H1 (cell line): ENCODE results near the gene SLC2A1. TPM values are rescaled to one million over a fixed set of nuclear protein-coding genes. Genes with fewer than 3 reads are reported as not detected.

ENCODE experiments used
- CTCF ChIA-PET: fragments of 300-600 bp; sonication (Branson Sonifier 250); formaldehyde crosslinking; loops from one replicate; lab custom pipeline; 2021; ENCODE audit not compliant: partially characterized antibody; lab: Charles Lee
- POLR2A ChIA-PET: fragments of 300-600 bp; sonication (Branson Sonifier 250); formaldehyde crosslinking; loops from one replicate; lab custom pipeline; 2021; ENCODE audit warnings: inconsistent platforms; ENCODE audit not compliant: partially characterized antibody; lab: Charles Lee
- DNase-seq, 2 experiments: peaks; one replicate each; pipeline versions ENCODE4 v3.0.0 to v3.0.0-alpha.2; 2010 to 2022; ENCODE audit warnings: low spot score in 2 of 2, low read depth in 1 of 2, mixed read lengths in 1 of 2
- FAIRE-seq: peaks from 2 replicates; lab custom pipeline; 2011; peaks lifted over from hg19 to GRCh38; lab: Jason Lieb, UNC
- H2AFZ ChIP-seq: 2 replicates; pipeline ENCODE4 v1.8.1; 2012; ENCODE audit warnings: low read length, inconsistent platforms
- H2AK5ac ChIP-seq: 2 replicates; pipeline ENCODE4 v1.6.1; 2013; ENCODE audit warnings: low read depth, low read length
- H2BK120ac ChIP-seq: replicated peaks from 2 replicates; pipeline ENCODE3; 2013; ENCODE audit warnings: low read depth, low read length, inconsistent platforms
- H2BK12ac ChIP-seq: 2 replicates; pipeline ENCODE4 v1.6.1; 2013; ENCODE audit warnings: low read depth, low read length
- H2BK15ac ChIP-seq: 2 replicates; pipeline ENCODE4 v1.6.1; 2013; ENCODE audit warnings: low read length
- H2BK20ac ChIP-seq: 2 replicates; pipeline ENCODE4 v1.6.1; 2013; ENCODE audit warnings: low read length
- H2BK5ac ChIP-seq: 2 replicates; pipeline ENCODE4 v1.6.1; 2013; ENCODE audit warnings: low read depth, low read length
- H3K14ac ChIP-seq: 2 replicates; pipeline ENCODE4 v1.6.1; 2013; ENCODE audit warnings: inconsistent platforms; ENCODE audit not compliant: insufficient read length
- H3K18ac ChIP-seq: 2 replicates; pipeline ENCODE4 v1.6.1; 2013; ENCODE audit warnings: low read length; ENCODE audit errors: extremely low read depth
- H3K23ac ChIP-seq: 2 replicates; pipeline ENCODE4 v1.6.1; 2013; ENCODE audit warnings: inconsistent platforms; ENCODE audit not compliant: insufficient read length
- H3K23me2 ChIP-seq: 2 replicates; pipeline ENCODE4 v1.6.1; 2013; ENCODE audit warnings: low read depth, low read length
- H3K27ac ChIP-seq: 2 replicates; pipeline ENCODE4 v1.6.1; 2011; ENCODE audit warnings: low read depth, low read length, inconsistent platforms
- H3K27me3 ChIP-seq, 4 experiments: replicated peaks in 1 of 4; 1 replicate in 1 of 4; 2 replicates in 3 of 4; pipeline versions ENCODE4 v1.6.1 to v1.8.1; 2011 to 2013; ENCODE audit warnings: low read length in 3 of 4, mild to moderate bottlenecking in 3 of 4, inconsistent platforms in 2 of 4, mixed read lengths in 2 of 4, moderate library complexity in 1 of 4; ENCODE audit not compliant: control insufficient read depth in 3 of 4, insufficient read depth in 3 of 4; ENCODE audit errors: extremely low read depth in 1 of 4
- H3K36me3 ChIP-seq, 4 experiments: 2 replicates each; pipeline versions ENCODE4 v1.6.1 to v1.8.1; 2011 to 2013; ENCODE audit warnings: mild to moderate bottlenecking in 4 of 4, low read length in 3 of 4, moderate library complexity in 2 of 4, control low read depth in 1 of 4, inconsistent platforms in 1 of 4; ENCODE audit not compliant: insufficient read depth in 4 of 4, control insufficient read depth in 2 of 4
- H3K4ac ChIP-seq: replicated peaks from 2 replicates; pipeline ENCODE3; 2013; ENCODE audit warnings: low read length, low read depth, mixed read lengths, inconsistent platforms; ENCODE audit not compliant: insufficient read length
- H3K4me1 ChIP-seq, 4 experiments: replicated peaks in 1 of 4; 1 replicate in 1 of 4; 2 replicates in 3 of 4; pipeline versions ENCODE4 v1.6.1 to v1.8.1; 2011 to 2013; ENCODE audit warnings: low read length in 3 of 4, inconsistent platforms in 2 of 4, mixed read lengths in 1 of 4; ENCODE audit not compliant: insufficient read depth in 4 of 4, control insufficient read depth in 3 of 4
- H3K4me2 ChIP-seq, 2 experiments: 2 replicates each; pipeline versions ENCODE4 v1.6.1 to v1.8.1; 2011 to 2013; ENCODE audit warnings: low read depth in 2 of 2, low read length in 2 of 2, control low read depth in 1 of 2, inconsistent platforms in 1 of 2, mild to moderate bottlenecking in 1 of 2; ENCODE audit not compliant: insufficient read depth in 1 of 2
- H3K4me3 ChIP-seq, 4 experiments: fragments of 200-600, 300-600 bp in 1 of 4; sonication (generic), shearing (Covaris generic), sonication (Bioruptor Twin) in 1 of 4; 2 replicates each; pipeline versions ENCODE4 v1.5.1 to v1.8.1; 2011 to 2016; ENCODE audit warnings: low read length in 4 of 4, low read depth in 3 of 4, control low read depth in 2 of 4, inconsistent platforms in 2 of 4, mild to moderate bottlenecking in 2 of 4, mixed read lengths in 1 of 4, moderate library complexity in 1 of 4; ENCODE audit not compliant: insufficient read depth in 2 of 4; ENCODE audit errors: extremely low read depth in 1 of 4
- H3K56ac ChIP-seq: replicated peaks from 2 replicates; pipeline ENCODE3; 2013; ENCODE audit warnings: low read depth, mild to moderate bottlenecking, mixed read lengths, low read length, inconsistent platforms; ENCODE audit not compliant: insufficient read length
- H3K79me1 ChIP-seq: 2 replicates; pipeline ENCODE4 v1.6.1; 2013; ENCODE audit warnings: low read depth, low read length, control low read depth
- H3K79me2 ChIP-seq, 2 experiments: 2 replicates each; pipeline versions ENCODE4 v1.6.1 to v1.8.1; 2012 to 2013; ENCODE audit warnings: low read length in 2 of 2, mild to moderate bottlenecking in 2 of 2, inconsistent platforms in 1 of 2; ENCODE audit not compliant: insufficient read depth in 2 of 2, control insufficient read depth in 1 of 2
- H3K9ac ChIP-seq, 4 experiments: replicated peaks in 1 of 4; 1 replicate in 1 of 4; 2 replicates in 3 of 4; pipeline versions ENCODE4 v1.6.1 to v1.8.1; 2011 to 2013; ENCODE audit warnings: low read depth in 3 of 4, low read length in 3 of 4, control low read depth in 2 of 4, mild to moderate bottlenecking in 2 of 4, moderate library complexity in 2 of 4, inconsistent platforms in 1 of 4; ENCODE audit errors: extremely low read depth in 1 of 4
- H3K9me3 ChIP-seq, 2 experiments: 2 replicates each; pipeline versions ENCODE4 v1.6.1 to v1.8.1; 2012 to 2013; ENCODE audit warnings: mild to moderate bottlenecking in 2 of 2, moderate library complexity in 2 of 2, control low read depth in 1 of 2, inconsistent platforms in 1 of 2, low read depth in 1 of 2, low read length in 1 of 2, mixed read lengths in 1 of 2; ENCODE audit not compliant: insufficient read depth in 2 of 2
- H4K20me1 ChIP-seq, 2 experiments: replicated peaks in 1 of 2; 2 replicates each; pipeline versions ENCODE3 to v1.8.1; 2011 to 2013; ENCODE audit warnings: inconsistent platforms in 2 of 2, low read length in 2 of 2, mild to moderate bottlenecking in 1 of 2; ENCODE audit not compliant: insufficient read depth in 2 of 2, control insufficient read depth in 1 of 2
- H4K5ac ChIP-seq: 2 replicates; pipeline ENCODE4 v1.6.1; 2013; ENCODE audit warnings: low read length, low read depth, mixed read lengths, inconsistent platforms; ENCODE audit not compliant: insufficient read length
- H4K8ac ChIP-seq: 2 replicates; pipeline ENCODE4 v1.8.0; 2013; ENCODE audit warnings: mild to moderate bottlenecking, moderate library complexity, low read length, inconsistent platforms; ENCODE audit not compliant: insufficient read depth; ENCODE audit errors: extremely low read depth
- H4K91ac ChIP-seq: replicated peaks from 2 replicates; pipeline ENCODE3; 2013; ENCODE audit warnings: low read length, mixed read lengths, inconsistent platforms; ENCODE audit not compliant: insufficient read length
- BACH1 ChIP-seq: IDR thresholded peaks from 2 replicates; pipeline ENCODE4 v1.6.1; 2012; ENCODE audit warnings: low read length, improper control_type of control experiment
- CHD1 ChIP-seq: IDR thresholded peaks from 2 replicates; pipeline ENCODE4 v1.6.1; 2012; ENCODE audit warnings: low read depth, low read length, improper control_type of control experiment
- CTBP2 ChIP-seq: IDR thresholded peaks from 2 replicates; pipeline ENCODE4 v1.7.0; 2011; ENCODE audit warnings: borderline replicate concordance, mild to moderate bottlenecking, moderate library complexity, mixed read lengths, low read length; ENCODE audit not compliant: insufficient read depth, insufficient read length
- HDAC2 ChIP-seq, 2 experiments: fragments of 300-600 bp in 1 of 2; sonication (generic) in 1 of 2; IDR thresholded peaks; 2 replicates each; pipeline ENCODE4 v1.6.1; 2011 to 2012; ENCODE audit warnings: low read depth in 2 of 2, low read length in 2 of 2, mild to moderate bottlenecking in 2 of 2, moderate library complexity in 2 of 2, borderline replicate concordance in 1 of 2, inconsistent platforms in 1 of 2
- JUN ChIP-seq: IDR thresholded peaks from 2 replicates; pipeline ENCODE4 v1.6.1; 2011; ENCODE audit warnings: low read depth, mild to moderate bottlenecking, improper control_type of control experiment, low read length
- KDM1A ChIP-seq: fragments of 200-600, 300-600 bp; sonication (generic); IDR thresholded peaks from 2 replicates; pipeline ENCODE4 v1.7.1; 2016; ENCODE audit warnings: mild to moderate bottlenecking, low read length, borderline replicate concordance
- NANOG ChIP-seq: IDR thresholded peaks from 2 replicates; pipeline ENCODE4 v1.6.1; 2011; ENCODE audit warnings: low read length, low read depth, mild to moderate bottlenecking, inconsistent platforms; ENCODE audit not compliant: insufficient read depth, poor library complexity, severe bottlenecking
- NRF1 ChIP-seq: IDR thresholded peaks from 2 replicates; pipeline ENCODE4 v1.6.1; 2011; ENCODE audit warnings: mild to moderate bottlenecking, low read depth, low read length, improper control_type of control experiment
- PHF8 ChIP-seq: fragments of 200-600 bp; sonication (generic); conservative IDR thresholded peaks from 2 replicates; pipeline ENCODE4 v1.7.1; 2012; ENCODE audit warnings: low read depth, mild to moderate bottlenecking, inconsistent platforms, low read length, moderate library complexity
- RFX5 ChIP-seq: IDR thresholded peaks from 2 replicates; pipeline ENCODE4 v1.6.1; 2011; ENCODE audit warnings: low read depth, low read length, improper control_type of control experiment, borderline replicate concordance
- SP1 ChIP-seq: IDR thresholded peaks from 2 replicates; pipeline ENCODE4 v1.6.1; 2011; ENCODE audit warnings: low read depth, low read length
- TAF7 ChIP-seq: optimal IDR thresholded peaks from 2 replicates; pipeline ENCODE3; 2011; ENCODE audit warnings: low read depth, mild to moderate bottlenecking, inconsistent platforms, low read length, moderate library complexity, borderline replicate concordance
- WGBS, 2 experiments: shearing (Covaris generic) in 1 of 2; methylation state at CpG; one replicate each; pipeline versions ENCODE4 v1.1.6 to v1.1.7; 2013 to 2015; ENCODE audit warnings: low lambda C conversion rate in 2 of 2, mixed read lengths in 2 of 2, inconsistent platforms in 1 of 2, low coverage in 1 of 2, missing lambda C conversion rate in 1 of 2; ENCODE audit not compliant: insufficient replicate concordance in 2 of 2, insufficient coverage in 1 of 2, insufficient read length in 1 of 2; ENCODE audit errors: extremely low coverage in 1 of 2, missing lambda C conversion rate in 1 of 2; 5-methylcytosine and 5-hydroxymethylcytosine counted together
- polyA plus RNA-seq, 7 experiments: library from polyadenylated mRNA; depleted of rRNA in 3 of 7; stranded (reverse) in 5 of 7; unstranded in 2 of 7; fragments of >200 nt in 5 of 7; fragments of 200-250 nt in 2 of 7; gene quantifications; 1 replicate in 5 of 7; 2 replicates in 1 of 7; 4 replicates in 1 of 7; pipeline versions ENCODE4 v1.2.1 to v1.2.3, GENCODE V29; 2011 to 2013; ENCODE audit warnings: missing spikeins in 2 of 7, mixed read lengths in 2 of 7
- total RNA-seq: library from RNA; stranded (reverse); fragmentation: NEBNext Ultra II Directional; extraction: Animal tissue kit (Norgen Biotek cat#: 25700); gene quantifications from 2 replicates; pipeline ENCODE4 v1.2.1, GENCODE V29; 2021
- TF ChIP-seq, protein P1 (sequence below): IDR thresholded peaks from 2 replicates; pipeline ENCODE4 v1.6.1; 2012; ENCODE audit warnings: inconsistent platforms

The SLC2A1 gene
- total and polyA plus RNA-seq, 2 of the 8 experiments (the other 6 are each of a cell fraction or from before 2014, with no cell fraction given): 230 to 308 TPM

GRCh38 chr1:42915456-42915855 lies 43.2 kb downstream of the SLC2A1 start:
- no peak overlapping the region for H3K4me2 ChIP-seq
- H2AK5ac ChIP-seq: no peak overlapping the region
- no peaks in the 10 kb centered on the region for H3K79me2 ChIP-seq
- H4K91ac ChIP-seq: no peak overlapping the region
- ChIA-PET CTCF (interaction anchor here (0.7 to 7.6 kb wide), 17 partner anchors 10 to 499 kb away, joined by 3 to 353 read pairs (median 5); no protein-coding TSS in a partner anchor), POLR2A (interaction anchor here (1.0 to 3.3 kb wide), 5 partner anchors 10 to 176 kb away, joined by 3 to 10 read pairs (median 6); no protein-coding TSS in a partner anchor)
- H2BK15ac ChIP-seq: no peak overlapping the region
- no peaks in the 10 kb centered on the region for H3K79me1 ChIP-seq
- H2BK12ac ChIP-seq: no peak overlapping the region
- no peak overlapping the region for H3K18ac ChIP-seq
- H2BK120ac ChIP-seq: no peak overlapping the region
- H3K27ac ChIP-seq: no peak overlapping the region
- H3K27me3 ChIP-seq: no peaks in the 10 kb centered on the region
- H3K36me3 ChIP-seq: peaks cover 0 to 6% (median 0%) of the 10 kb centered on the region in 4 experiments; a peak in 1 of 8 replicates
- no peak overlapping the region for H2BK20ac ChIP-seq
- H3K9ac ChIP-seq: no peak overlapping the region
- H3K23me2 ChIP-seq: no peaks in the 10 kb centered on the region
- no peak overlapping the region for H3K4me3 ChIP-seq
- no peak overlapping the region for H2BK5ac ChIP-seq
- DNase-seq (peak in 1 of 2 experiments; percentile 30), FAIRE-seq (no peak)
- H3K4ac ChIP-seq: no peak overlapping the region
- H4K20me1 ChIP-seq: no peaks in the 10 kb centered on the region
- no peak overlapping the region for H4K8ac ChIP-seq
- H4K5ac ChIP-seq: no peak overlapping the region
- peaks cover 10 to 14% of the 10 kb centered on the region in 2 experiments for H3K9me3 ChIP-seq
- no peak overlapping the region for H3K14ac ChIP-seq
- no peak overlapping the region for H3K23ac ChIP-seq
- WGBS, 2 experiments: 92% methylated on average over 3 of the region's 3 CpGs; no CpG with 5 or more reads in 1 of the 2 experiments
- H2AFZ ChIP-seq: 0 out of 2 replicates have a peak overlapping the region, but pooled peaks have one; percentile 15
- no peaks in the 10 kb centered on the region for H3K4me1 ChIP-seq
- H3K56ac ChIP-seq: no peak overlapping the region
- no peak for TF ChIP-seq HDAC2 (IDR thresholded peaks at IDR 0.05; ENCODE audit: borderline replicate concordance in 1 of 2, low read depth in 2 of 2, low read length in 2 of 2)
- TF ChIP-seq KDM1A: no peak
- no peak for TF ChIP-seq JUN
- no peak for TF ChIP-seq BACH1
- TF ChIP-seq, protein P1, sequence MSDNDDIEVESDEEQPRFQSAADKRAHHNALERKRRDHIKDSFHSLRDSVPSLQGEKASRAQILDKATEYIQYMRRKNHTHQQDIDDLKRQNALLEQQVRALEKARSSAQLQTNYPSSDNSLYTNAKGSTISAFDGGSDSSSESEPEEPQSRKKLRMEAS: no peak
- no peak for TF ChIP-seq SP1
- TF ChIP-seq NANOG: no peak
- TF ChIP-seq PHF8: no peak
- TF ChIP-seq CTBP2: no peak
- TF ChIP-seq NRF1: no peak
- no peak for TF ChIP-seq TAF7
- TF ChIP-seq CHD1: no peak
- TF ChIP-seq RFX5: no peak
